ENCODE measurements around the gene GLI1. TPM values are rescaled to one million over a fixed set of nuclear protein-coding genes. Genes with fewer than 3 reads are reported as not detected.

The GLI1 gene
- total and polyA plus RNA-seq, 2 of the 13 experiments (the other 11 are each of a cell fraction or from before 2014, with no cell fraction given) = 0.09 to 0.20 TPM

DNA sequence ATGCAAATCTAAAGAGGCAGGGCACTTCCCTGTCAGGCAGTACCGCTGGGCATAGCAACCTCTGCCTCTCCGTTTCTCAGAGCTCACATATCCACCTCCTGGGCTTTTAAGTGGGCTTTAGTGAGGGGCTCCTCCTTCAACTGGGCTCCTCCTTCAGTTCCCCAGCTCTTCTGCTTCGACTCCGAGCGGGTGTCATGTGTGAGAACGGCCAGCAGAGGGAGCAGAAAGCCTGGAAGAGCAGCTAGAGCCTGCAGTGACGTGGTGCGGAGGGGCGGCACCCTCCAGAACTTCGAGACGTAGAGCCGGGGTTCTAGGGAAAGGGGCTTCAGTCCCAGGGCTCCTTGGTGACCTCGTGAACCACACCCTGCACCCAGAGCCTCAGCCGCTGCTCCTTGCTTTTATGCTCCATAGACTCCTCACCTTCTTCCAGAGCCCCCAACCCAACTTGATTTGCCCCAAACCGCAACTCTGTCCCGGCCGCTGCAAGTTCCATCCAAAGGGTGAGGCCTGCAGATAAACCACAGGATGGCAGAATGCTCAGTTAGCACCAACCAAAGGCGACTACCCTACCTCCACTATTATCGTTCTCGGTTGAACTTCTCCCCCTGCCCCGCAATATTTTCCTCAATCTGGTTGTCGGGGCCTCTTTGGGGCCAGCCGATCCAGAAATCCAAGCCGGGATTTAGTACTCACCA lies 383 bp upstream of the GLI1 start (continued):
- TF ChIP-seq SALL2 (CRISPR knock-in tag; IDR thresholded peaks at IDR 0.05) (0 out of 2 replicates have a peak, but pooled peaks have one; percentile 25), ZSCAN29 (CRISPR knock-in tag; conservative IDR thresholded peaks at IDR 0.05) (no peak), MAF1 (CRISPR knock-in tag; IDR thresholded peaks at IDR 0.05; ENCODE audit: borderline replicate concordance) (no peak), ZNF629 (CRISPR knock-in tag; conservative IDR thresholded peaks at IDR 0.05) (no peak), GLI4 (CRISPR knock-in tag; IDR thresholded peaks at IDR 0.05; ENCODE audit: borderline replicate concordance) (no peak), SNAPC2 (CRISPR knock-in tag; IDR thresholded peaks at IDR 0.05) (no peak), FOXK1 (CRISPR knock-in tag; IDR thresholded peaks at IDR 0.05; ENCODE audit: borderline replicate concordance, low read depth) (no peak), ZNF7 (CRISPR knock-in tag; IDR thresholded peaks at IDR 0.05) (no peak), ZNF564 (CRISPR knock-in tag; IDR thresholded peaks at IDR 0.05) (no peak), ARNTL (CRISPR knock-in tag; IDR thresholded peaks at IDR 0.05) (no peak), ZSCAN22 (CRISPR knock-in tag; IDR thresholded peaks at IDR 0.05) (no peak), MYC (CRISPR knock-in tag; IDR thresholded peaks at IDR 0.05; ENCODE audit: borderline replicate concordance) (no peak), PPARG (CRISPR knock-in tag; conservative IDR thresholded peaks at IDR 0.05) (no peak), PCBP2 (optimal IDR thresholded peaks at IDR 0.05; ENCODE audit: low read depth, low read length, poor library complexity, severe bottlenecking) (no peak), ZFY (CRISPR knock-in tag; IDR thresholded peaks at IDR 0.05) (peak; percentile 12; the same call in 1 of the 2 replicates), CBFB (CRISPR knock-in tag; IDR thresholded peaks at IDR 0.05) (no peak)
- TF ChIP-seq, protein P1, sequence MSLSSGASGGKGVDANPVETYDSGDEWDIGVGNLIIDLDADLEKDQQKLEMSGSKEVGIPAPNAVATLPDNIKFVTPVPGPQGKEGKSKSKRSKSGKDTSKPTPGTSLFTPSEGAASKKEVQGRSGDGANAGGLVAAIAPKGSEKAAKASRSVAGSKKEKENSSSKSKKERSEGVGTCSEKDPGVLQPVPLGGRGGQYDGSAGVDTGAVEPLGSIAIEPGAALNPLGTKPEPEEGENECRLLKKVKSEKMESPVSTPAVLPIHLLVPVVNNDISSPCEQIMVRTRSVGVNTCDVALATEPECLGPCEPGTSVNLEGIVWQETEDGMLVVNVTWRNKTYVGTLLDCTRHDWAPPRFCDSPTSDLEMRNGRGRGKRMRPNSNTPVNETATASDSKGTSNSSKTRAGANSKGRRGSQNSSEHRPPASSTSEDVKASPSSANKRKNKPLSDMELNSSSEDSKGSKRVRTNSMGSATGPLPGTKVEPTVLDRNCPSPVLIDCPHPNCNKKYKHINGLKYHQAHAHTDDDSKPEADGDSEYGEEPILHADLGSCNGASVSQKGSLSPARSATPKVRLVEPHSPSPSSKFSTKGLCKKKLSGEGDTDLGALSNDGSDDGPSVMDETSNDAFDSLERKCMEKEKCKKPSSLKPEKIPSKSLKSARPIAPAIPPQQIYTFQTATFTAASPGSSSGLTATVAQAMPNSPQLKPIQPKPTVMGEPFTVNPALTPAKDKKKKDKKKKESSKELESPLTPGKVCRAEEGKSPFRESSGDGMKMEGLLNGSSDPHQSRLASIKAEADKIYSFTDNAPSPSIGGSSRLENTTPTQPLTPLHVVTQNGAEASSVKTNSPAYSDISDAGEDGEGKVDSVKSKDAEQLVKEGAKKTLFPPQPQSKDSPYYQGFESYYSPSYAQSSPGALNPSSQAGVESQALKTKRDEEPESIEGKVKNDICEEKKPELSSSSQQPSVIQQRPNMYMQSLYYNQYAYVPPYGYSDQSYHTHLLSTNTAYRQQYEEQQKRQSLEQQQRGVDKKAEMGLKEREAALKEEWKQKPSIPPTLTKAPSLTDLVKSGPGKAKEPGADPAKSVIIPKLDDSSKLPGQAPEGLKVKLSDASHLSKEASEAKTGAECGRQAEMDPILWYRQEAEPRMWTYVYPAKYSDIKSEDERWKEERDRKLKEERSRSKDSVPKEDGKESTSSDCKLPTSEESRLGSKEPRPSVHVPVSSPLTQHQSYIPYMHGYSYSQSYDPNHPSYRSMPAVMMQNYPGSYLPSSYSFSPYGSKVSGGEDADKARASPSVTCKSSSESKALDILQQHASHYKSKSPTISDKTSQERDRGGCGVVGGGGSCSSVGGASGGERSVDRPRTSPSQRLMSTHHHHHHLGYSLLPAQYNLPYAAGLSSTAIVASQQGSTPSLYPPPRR (CRISPR knock-in tag; IDR thresholded peaks at IDR 0.05; ENCODE audit: borderline replicate concordance) = no peak
- TF ChIP-seq, protein P2, sequence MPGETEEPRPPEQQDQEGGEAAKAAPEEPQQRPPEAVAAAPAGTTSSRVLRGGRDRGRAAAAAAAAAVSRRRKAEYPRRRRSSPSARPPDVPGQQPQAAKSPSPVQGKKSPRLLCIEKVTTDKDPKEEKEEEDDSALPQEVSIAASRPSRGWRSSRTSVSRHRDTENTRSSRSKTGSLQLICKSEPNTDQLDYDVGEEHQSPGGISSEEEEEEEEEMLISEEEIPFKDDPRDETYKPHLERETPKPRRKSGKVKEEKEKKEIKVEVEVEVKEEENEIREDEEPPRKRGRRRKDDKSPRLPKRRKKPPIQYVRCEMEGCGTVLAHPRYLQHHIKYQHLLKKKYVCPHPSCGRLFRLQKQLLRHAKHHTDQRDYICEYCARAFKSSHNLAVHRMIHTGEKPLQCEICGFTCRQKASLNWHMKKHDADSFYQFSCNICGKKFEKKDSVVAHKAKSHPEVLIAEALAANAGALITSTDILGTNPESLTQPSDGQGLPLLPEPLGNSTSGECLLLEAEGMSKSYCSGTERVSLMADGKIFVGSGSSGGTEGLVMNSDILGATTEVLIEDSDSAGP (CRISPR knock-in tag; IDR thresholded peaks at IDR 0.05; ENCODE audit: borderline replicate concordance) = peak; percentile 68; the same call in 1 of the 2 replicates
- TF ChIP-seq, protein P3, sequence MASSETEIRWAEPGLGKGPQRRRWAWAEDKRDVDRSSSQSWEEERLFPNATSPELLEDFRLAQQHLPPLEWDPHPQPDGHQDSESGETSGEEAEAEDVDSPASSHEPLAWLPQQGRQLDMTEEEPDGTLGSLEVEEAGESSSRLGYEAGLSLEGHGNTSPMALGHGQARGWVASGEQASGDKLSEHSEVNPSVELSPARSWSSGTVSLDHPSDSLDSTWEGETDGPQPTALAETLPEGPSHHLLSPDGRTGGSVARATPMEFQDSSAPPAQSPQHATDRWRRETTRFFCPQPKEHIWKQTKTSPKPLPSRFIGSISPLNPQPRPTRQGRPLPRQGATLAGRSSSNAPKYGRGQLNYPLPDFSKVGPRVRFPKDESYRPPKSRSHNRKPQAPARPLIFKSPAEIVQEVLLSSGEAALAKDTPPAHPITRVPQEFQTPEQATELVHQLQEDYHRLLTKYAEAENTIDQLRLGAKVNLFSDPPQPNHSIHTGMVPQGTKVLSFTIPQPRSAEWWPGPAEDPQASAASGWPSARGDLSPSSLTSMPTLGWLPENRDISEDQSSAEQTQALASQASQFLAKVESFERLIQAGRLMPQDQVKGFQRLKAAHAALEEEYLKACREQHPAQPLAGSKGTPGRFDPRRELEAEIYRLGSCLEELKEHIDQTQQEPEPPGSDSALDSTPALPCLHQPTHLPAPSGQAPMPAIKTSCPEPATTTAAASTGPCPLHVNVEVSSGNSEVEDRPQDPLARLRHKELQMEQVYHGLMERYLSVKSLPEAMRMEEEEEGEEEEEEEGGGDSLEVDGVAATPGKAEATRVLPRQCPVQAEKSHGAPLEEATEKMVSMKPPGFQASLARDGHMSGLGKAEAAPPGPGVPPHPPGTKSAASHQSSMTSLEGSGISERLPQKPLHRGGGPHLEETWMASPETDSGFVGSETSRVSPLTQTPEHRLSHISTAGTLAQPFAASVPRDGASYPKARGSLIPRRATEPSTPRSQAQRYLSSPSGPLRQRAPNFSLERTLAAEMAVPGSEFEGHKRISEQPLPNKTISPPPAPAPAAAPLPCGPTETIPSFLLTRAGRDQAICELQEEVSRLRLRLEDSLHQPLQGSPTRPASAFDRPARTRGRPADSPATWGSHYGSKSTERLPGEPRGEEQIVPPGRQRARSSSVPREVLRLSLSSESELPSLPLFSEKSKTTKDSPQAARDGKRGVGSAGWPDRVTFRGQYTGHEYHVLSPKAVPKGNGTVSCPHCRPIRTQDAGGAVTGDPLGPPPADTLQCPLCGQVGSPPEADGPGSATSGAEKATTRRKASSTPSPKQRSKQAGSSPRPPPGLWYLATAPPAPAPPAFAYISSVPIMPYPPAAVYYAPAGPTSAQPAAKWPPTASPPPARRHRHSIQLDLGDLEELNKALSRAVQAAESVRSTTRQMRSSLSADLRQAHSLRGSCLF (CRISPR knock-in tag; IDR thresholded peaks at IDR 0.05; ENCODE audit: borderline replicate concordance) = no peak

All from HepG2 (cell line).